GM21528 (cell line): Measurements from ENCODE around the gene FAM163A.
"Not testable (repeated sequence)": the region's sequence is repeated elsewhere in the genome, so short reads cannot be mapped to it uniquely, and the experiment has no call there.

Experiments used
- ATAC-seq: cut with Tn5 transposase; IDR thresholded peaks from one replicate; pipeline ENCODE4 v1.9.1; 2021; ENCODE audit warnings: mild to moderate bottlenecking, moderate library complexity; ENCODE audit not compliant: unreplicated experiment, low FRiP score

The FAM163A gene

DNA sequence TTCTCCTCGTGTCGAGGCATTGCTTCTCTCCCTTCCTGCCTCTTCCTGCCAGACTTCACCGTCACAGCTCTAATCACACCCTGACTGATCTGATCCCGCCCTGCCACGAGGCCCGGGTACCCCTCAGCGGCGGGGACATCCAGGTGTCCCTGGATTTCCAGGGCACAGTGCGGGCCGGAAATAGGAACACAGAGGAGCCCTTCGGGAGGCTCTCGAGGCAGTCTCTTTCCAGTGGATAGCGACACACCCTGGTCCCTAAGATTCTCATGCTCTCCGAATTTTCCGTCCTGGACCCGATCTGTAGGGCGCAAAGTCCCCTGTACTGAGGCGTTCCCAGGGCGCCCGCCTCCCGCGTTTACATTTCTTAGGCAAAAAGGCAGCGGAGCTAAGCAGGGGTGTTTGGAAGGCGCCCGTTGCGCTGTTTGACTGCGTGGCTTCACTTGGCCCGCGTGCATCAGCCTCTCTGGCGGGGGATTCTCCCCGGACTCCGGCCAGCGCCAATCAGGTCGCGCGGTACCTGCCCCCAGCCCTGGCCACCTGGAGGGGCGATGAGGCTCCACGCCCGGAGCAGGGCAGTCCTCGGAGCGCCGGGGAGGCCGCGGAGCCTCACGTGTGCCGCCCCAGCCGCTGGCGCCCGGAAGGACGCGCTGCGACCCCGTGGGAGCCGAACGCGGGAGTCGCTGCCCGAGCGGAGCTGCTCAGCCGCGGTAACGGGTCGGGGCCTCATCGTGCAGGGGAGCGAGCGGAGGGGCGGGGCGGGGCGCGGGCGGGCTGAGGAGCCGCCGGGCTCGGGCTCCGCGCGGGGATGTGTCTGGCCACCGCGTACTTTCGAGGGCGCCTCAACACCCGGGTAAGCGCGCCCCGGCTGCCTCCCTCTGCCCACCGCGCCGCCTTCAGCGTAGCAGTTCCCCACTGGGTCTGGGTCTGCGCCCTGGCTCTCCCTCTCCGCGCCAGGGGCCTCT lies at the start of gene FAM163A:
TSS of gene FAM163A (plus strand) at position 575 of the 962 bp plus-strand sequence. CDS start 69,807 bp downstream, outside the sequence.
- ATAC-seq = no peak

DNA sequence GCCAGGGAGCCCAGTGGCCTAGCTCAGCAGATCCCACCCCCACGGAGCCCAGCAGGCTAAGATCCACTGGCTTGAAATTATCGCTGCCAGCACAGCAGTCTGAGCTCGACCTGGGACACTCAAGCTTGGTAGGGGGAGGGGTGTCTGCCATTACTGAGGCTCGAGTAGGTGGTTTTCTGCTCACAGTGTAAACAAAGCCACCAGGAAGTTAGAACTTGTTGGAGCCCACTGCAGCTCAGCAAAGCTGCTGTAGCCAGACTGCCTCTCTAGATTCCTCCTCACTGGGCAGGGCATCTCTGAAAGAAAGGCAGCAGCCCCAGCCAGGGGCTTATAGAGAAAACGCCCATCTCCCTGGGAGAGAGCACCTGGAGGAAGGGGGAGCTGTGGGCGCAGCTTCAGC lies 48.6 kb upstream of the FAM163A start:
- ATAC-seq = not testable (repeated sequence)

GRCh38 chr1:179702946-179703539 lies 40.0 kb upstream of the FAM163A start:
- no peak for ATAC-seq

- ATAC-seq = no peak
Measured at GRCh38 chr1:179706339-179706941, 36.7 kb upstream of the FAM163A start.

- ATAC-seq = no peak
Measured at GRCh38 chr1:179707406-179707805, 35.7 kb upstream of the FAM163A start.

GRCh38 chr1:179708434-179709195 lies 34.5 kb upstream of the FAM163A start:
- no peak for ATAC-seq

DNA sequence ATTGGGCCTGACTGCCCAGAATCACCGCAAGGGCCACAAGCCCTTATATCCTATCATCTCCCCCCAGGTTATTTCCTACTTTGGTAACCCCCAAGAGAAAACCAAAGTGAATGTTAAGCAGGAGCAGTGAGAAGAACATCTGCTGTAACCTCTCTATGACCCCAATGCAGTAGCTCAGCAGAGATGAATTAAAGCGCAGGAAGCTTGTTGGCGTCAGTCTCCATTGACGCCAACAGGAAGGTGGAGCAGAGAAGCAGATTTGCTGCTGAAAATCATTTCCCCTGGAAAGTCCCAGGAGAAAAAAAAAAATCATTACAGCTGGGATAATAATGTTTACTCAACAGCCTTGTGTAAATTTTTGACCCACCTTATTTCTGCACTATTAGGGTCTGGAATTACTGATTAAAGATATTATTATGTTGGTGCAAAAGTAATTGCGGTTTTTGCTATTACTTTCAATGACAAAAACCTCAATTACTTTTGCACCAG lies 33.2 kb upstream of the FAM163A start:
- ATAC-seq = peak; percentile 74

DNA sequence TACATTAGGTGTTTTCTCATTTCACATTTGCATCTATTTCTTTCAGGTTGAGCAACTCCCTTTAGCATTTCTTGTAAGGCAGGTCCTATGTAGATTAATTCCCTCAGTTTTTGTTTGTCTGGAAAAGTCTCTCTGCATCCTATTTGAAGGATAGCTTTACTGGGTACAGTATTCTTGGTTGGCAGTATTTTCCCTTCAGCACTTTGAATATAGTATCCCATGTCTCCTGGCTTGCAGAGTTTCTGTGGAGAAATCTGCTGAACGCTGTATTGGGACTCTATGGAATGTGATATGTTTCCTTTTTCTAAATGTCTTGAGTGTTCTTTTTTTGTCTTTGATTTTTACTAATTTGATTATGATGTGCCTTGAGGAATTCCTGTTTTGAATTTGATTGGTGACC lies 28.9 kb upstream of the FAM163A start:
- ATAC-seq = no peak

DNA sequence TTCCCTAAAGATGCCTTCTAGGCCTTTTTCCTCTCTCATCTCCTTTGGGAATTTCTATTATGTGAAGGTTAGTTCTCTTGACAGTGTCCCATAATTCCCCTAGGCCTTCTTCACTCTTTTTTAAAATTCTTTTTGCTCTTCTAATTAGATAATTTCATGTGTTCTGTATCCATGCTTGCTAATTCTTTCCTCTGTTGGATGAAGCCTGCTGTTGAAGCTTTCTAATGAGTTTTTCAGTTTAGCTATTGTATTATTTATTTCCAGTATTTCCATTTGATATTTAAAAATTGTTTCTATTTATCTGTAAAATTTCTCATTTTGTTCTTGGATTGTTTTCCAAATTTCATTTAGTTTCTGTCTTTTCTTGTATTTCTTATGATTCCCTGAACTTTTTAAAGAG lies 28.5 kb upstream of the FAM163A start:
- ATAC-seq = no peak

GRCh38 chr1:179719272-179719671 lies 23.8 kb upstream of the FAM163A start:
- no peak for ATAC-seq

DNA sequence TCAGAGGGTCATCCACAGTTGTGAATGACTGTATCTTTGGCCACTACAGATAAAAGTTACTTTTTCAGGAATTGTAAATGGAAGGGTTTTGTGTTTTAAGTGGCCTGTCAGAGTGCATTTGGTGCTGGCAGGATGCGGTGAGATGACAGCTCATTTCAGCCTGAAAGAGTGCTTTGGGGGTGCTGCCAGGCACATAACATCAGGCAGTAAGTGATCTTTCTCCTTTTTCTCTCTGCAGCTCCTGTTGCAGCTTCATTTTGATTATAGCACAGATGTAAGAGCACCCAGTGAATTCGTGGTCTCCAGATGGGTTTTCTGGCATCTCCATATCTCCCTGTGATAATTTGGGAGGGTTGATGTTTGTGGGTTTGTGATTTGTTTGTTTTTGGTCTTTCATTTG lies 14.8 kb upstream of the FAM163A start:
- no peak for ATAC-seq

DNA sequence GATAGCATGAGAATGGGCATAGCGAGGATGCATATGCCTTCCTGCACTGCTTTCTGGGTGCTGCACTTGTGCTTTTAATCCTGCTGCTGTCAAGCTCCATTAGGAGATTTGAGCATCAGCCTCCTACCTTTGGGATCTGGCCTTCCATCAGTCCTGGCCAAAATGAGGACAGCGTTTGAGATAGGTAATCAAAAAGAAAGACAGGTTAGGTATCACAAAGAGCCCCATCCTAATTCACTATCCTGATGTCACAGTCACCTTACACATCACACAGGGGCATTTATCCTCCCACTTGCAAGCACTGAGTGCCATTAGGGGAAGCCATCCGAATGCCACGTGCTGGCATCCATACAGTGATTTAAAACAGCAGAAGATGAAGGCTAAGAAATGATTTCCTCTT lies 13.2 kb upstream of the FAM163A start:
- ATAC-seq = no peak

GRCh38 chr1:179731643-179732042 lies 11.4 kb upstream of the FAM163A start:
- no peak for ATAC-seq

- no peak for ATAC-seq
Measured at GRCh38 chr1:179742291-179742690, 800 bp upstream of the FAM163A start.

GRCh38 chr1:179743679-179744400 lies 749 bp downstream of the FAM163A start:
- ATAC-seq = no peak

DNA sequence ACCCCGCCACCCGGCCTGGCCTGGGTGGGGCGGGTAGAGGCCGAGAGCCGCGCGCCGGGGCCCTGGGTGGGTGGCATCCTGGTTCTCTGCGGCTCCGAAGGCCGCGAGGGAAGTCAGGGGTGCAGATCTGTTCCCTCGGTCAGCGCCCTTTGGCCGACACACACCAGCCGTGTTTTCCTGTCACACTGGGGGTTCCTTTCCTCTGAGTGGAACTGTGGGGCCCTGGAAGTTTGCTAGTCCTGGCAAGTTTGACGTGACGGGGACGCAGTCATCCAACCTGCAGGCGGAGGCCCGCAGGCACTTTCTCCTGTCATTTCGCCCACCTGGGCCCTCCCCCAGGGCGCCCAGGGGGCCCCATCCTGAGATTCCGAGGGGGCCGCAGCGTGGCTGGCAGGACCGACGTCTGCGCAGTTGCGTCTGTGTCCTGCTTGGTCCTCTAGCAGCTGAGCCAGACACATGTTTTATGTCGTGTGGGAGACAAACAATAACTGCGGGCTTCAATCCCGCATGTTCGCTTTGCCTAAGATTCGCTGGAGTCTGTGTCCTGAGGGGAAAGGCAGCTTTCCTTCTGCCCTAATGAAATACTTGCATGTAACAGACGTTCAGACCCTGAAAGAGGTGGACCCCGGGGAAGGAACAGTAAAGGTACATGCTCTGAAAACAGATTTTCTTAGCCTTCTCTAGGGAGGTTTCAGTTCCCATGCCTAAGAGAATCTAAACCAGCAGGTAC lies 1.5 kb downstream of the FAM163A start:
- ATAC-seq = no peak

DNA sequence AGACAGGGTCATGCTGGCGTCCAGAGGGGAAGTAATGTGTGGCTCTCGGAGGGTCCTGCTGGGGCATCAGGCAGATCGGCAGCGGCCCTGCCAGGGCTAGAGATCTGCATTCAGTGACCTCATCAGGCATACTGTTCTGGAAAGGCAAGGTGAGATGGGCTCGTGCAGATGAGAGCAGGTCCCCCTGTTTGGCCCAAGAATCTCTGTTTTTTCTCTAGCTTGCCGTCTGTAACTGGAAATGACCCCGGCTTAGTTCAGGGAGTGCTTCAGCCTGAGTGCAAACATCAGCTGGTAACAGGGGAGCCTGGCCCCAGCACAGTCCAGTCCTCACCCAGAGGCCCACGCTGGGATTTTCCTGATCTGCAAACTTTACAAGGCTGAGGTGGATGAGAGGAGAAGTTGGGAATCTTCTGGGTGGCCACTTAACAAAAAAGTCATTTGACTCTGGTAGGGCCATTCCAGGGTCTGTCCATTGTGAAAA lies 2.1 kb downstream of the FAM163A start:
- no peak for ATAC-seq

GRCh38 chr1:179745743-179746142 lies 2.7 kb downstream of the FAM163A start:
- ATAC-seq = no peak

DNA sequence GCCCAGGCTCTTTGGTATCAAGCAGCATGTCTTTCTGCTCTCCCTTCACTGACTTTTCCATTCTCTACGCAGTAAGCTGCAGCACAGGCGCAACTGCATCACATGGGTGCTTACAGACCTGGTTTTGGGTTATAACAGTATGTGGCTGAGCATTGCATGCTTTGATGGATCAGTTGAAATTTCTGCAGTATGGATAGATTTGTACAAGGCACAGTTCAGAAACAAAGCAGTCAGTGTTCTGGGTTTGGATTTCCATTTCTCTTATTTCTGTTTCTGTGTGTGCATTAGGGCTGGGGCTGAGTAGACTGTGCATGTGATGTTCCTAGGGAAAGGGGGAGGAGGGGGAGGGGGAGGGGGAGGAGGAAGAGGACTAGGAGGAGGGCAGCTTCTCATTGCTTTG lies 4.5 kb downstream of the FAM163A start:
- ATAC-seq = no peak
